Renal pelvis (tissue), 12 donors: ENCODE results near the gene ELMO3. TPM values are rescaled to one million over a fixed set of nuclear protein-coding genes. Genes with fewer than 3 reads are reported as not detected.
A peak's percentile ranks its signal among the peaks of the same experiment; 100 is the strongest.

Experiments used
- DNase-seq: peaks from one replicate; pipeline ENCODE4 v3.0.0-alpha.2; 2013
- long read RNA-seq, 16 experiments: transcript quantifications; one replicate each; lab custom pipeline, GENCODE V29; 2026
- polyA plus RNA-seq, 3 donors: library from polyadenylated mRNA; unstranded; fragments of 120-200 nt; gene quantifications; one replicate each; pipeline ENCODE4 v1.2.1, GENCODE V29; 2013; ENCODE audit not compliant: insufficient read length in 3 of 3

ELMO3 gene
- polyA plus RNA-seq: 1 to 10 TPM; 6.7 to 7.0 (median 6.9) TPM
- long read RNA-seq, donor 1, partial matches to known transcripts: 0 of 2 reads
- long read RNA-seq, donor 1, other reads (novel, unspliced or antisense): 0 of 2 reads
- long read RNA-seq, donor 2, partial matches to known transcripts: 0 of 2 reads
- long read RNA-seq, donor 2, other reads (novel, unspliced or antisense): 0 of 2 reads
- long read RNA-seq, donor 3: 0 reads
- long read RNA-seq, donor 4, partial matches to known transcripts: 8 of 8 reads
- long read RNA-seq, donor 4, other reads (novel, unspliced or antisense): 0 of 8 reads
- long read RNA-seq, donor 5, partial matches to known transcripts: 0 of 2 reads
- long read RNA-seq, donor 5, other reads (novel, unspliced or antisense): 0 of 2 reads
- long read RNA-seq, donor 6, partial matches to known transcripts: 0 of 1 reads
- long read RNA-seq, donor 6, other reads (novel, unspliced or antisense): 0 of 1 reads
- long read RNA-seq, donor 7, partial matches to known transcripts: 0 of 1 reads
- long read RNA-seq, donor 7, other reads (novel, unspliced or antisense): 0 of 1 reads
- long read RNA-seq, donor 8: 0 reads
- long read RNA-seq, donor 9: 0 reads
- long read RNA-seq, donor 10: 0 reads
- long read RNA-seq, donor 11: 0 reads
- long read RNA-seq, donor 12: 0 reads
- long read RNA-seq, donor 13: 0 reads
- long read RNA-seq, donor 14: 0 reads
- long read RNA-seq, donor 15: 0 reads
- long read RNA-seq, donor 16, partial matches to known transcripts: 5 of 6 reads
- long read RNA-seq, donor 16, other reads (novel, unspliced or antisense): 0 of 6 reads

GRCh38 chr16:67199011-67199807 is at the start of gene ELMO3:
Gene ELMO3, plus strand, starts transcription at chr16:67199131. Its CDS starts 196 bp downstream, at chr16:67199327.
- DNase-seq: no peak

GRCh38 chr16:67149276-67150046 is 49.5 kb upstream of the ELMO3 start:
- DNase-seq: no peak

- DNase-seq: no peak
These were observed 48.7 kb upstream of the ELMO3 start for GRCh38 chr16:67150047-67150832.

GRCh38 chr16:67150833-67151396 is 48.0 kb upstream of the ELMO3 start, which contains the start of gene B3GNT9:
Gene B3GNT9, minus strand, starts transcription at chr16:67150998. Its CDS starts 513 bp downstream, at chr16:67150485.
- DNase-seq: peak; percentile 70

- DNase-seq: no peak
These were observed 47.4 kb upstream of the ELMO3 start for GRCh38 chr16:67151431-67152097.

- DNase-seq: no peak
These were observed 44.2 kb upstream of the ELMO3 start for GRCh38 chr16:67154578-67155294.

GRCh38 chr16:67155295-67156142 is 43.4 kb upstream of the ELMO3 start:
- peak; percentile 69 for DNase-seq

- DNase-seq: no peak
These were observed 42.6 kb upstream of the ELMO3 start for GRCh38 chr16:67156143-67156844.

GRCh38 chr16:67157106-67157748 is 41.7 kb upstream of the ELMO3 start:
- no peak for DNase-seq

GRCh38 chr16:67157892-67158635 is 40.9 kb upstream of the ELMO3 start:
- no peak for DNase-seq

GRCh38 chr16:67158637-67159600 is 40.0 kb upstream of the ELMO3 start:
- no peak for DNase-seq

GRCh38 chr16:67161595-67162058 is 37.3 kb upstream of the ELMO3 start:
- DNase-seq: no peak

GRCh38 chr16:67162506-67163163 is 36.3 kb upstream of the ELMO3 start:
- DNase-seq: no peak
